ENCODE data around the gene HNRNPH1.
"Not testable (repeated sequence)": the region's sequence is repeated elsewhere in the genome, so short reads cannot be mapped to it uniquely, and the experiment has no call there.

GRCh38 chr5:179633501-179634369, 10.3 kb upstream of the HNRNPH1 start:
- not testable (repeated sequence) for TF ChIP-seq CTCF, EP300, POLR2A (IDR thresholded peaks at IDR 0.05)
